Activated naive CD8-positive, alpha-beta T cell treated with anti-CD3 and anti-CD28 coated beads, Interleukin-2, amount 50 U/mL, for 16 hours (primary cell): ENCODE results near the gene TM9SF1.

Experiments
- DNase-seq: peaks from one replicate; pipeline ENCODE4 v3.0.0-alpha.2; 2020; ENCODE audit warnings: low read depth, low spot score

The TM9SF1 gene

GRCh38 chr14:24150993-24151392 lies 44.2 kb downstream of the TM9SF1 start:
- no peak for DNase-seq

GRCh38 chr14:24150567-24150966 lies 44.7 kb downstream of the TM9SF1 start:
- no peak for DNase-seq

GRCh38 chr14:24150061-24150460 lies 45.2 kb downstream of the TM9SF1 start:
- no peak for DNase-seq

GRCh38 chr14:24149302-24149969 lies 45.8 kb downstream of the TM9SF1 start:
- DNase-seq = no peak

- no peak for DNase-seq
Observed at GRCh38 chr14:24147761-24148428, 47.3 kb downstream of the TM9SF1 start.

GRCh38 chr14:24146978-24147760 lies 48.1 kb downstream of the TM9SF1 start, which contains the start of gene RNF31:
Gene RNF31 (plus strand): TSS chr14:24147498. CDS start chr14:24147699, 201 bp downstream.
- DNase-seq = peak; percentile 98

- peak; percentile 72 for DNase-seq
Observed at GRCh38 chr14:24146453-24146977, 48.7 kb downstream of the TM9SF1 start, which contains the start of gene PSME2. Gene PSME2 (minus strand): TSS chr14:24146610. CDS start chr14:24146581, 29 bp downstream.

GRCh38 chr14:24145690-24146452 lies 49.4 kb downstream of the TM9SF1 start:
- no peak for DNase-seq

- no peak for DNase-seq
Observed at GRCh38 chr14:24145219-24145618, 50.0 kb downstream of the TM9SF1 start.

- no peak for DNase-seq
Observed at GRCh38 chr14:24144451-24144850, 50.8 kb downstream of the TM9SF1 start.

- no peak for DNase-seq
Observed at GRCh38 chr14:24143511-24143910, 51.7 kb downstream of the TM9SF1 start.

- peak; percentile 99 for DNase-seq
Observed at GRCh38 chr14:24141097-24141880, 54.0 kb downstream of the TM9SF1 start, which contains the start of gene EMC9. Gene EMC9 (minus strand): TSS chr14:24141591. CDS start chr14:24141304, 287 bp downstream.

- DNase-seq = no peak
Observed at GRCh38 chr14:24139272-24139934, 55.8 kb downstream of the TM9SF1 start.
